ENCODE results near the gene CAMTA1.

DNA sequence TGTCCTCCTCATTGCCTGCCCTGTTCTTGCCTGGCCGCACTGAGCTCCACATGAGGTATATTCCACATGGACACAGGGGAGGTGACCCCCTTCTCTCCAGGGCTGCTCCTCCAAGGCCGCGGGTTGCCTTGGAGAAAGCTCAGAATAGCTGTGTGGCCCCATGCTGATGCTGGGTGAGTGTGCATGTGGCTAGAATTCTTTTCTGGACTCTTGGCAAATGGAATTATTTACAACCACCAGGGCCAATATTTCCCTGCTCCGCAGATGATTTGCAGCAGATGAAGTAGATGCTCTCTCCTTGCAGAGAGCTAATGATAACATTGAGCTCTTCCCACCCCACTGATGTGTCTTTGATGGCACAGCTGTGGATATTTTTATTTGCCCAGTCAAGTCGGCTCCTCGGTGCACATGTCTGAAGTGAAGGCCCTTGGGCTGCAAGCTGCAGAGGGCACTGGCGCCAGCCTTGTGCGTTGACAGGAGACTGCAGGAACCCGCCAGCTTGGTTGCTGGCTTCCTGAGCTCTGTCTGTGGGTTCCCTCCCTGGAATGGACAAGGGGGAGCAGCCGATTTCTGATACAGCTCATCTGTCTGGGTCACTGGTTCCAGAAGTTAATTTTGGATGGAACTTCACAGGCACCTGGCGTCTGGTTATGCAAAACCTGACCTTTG, 581.2 kb downstream of the CAMTA1 start:
- TF ChIP-seq, protein P1, sequence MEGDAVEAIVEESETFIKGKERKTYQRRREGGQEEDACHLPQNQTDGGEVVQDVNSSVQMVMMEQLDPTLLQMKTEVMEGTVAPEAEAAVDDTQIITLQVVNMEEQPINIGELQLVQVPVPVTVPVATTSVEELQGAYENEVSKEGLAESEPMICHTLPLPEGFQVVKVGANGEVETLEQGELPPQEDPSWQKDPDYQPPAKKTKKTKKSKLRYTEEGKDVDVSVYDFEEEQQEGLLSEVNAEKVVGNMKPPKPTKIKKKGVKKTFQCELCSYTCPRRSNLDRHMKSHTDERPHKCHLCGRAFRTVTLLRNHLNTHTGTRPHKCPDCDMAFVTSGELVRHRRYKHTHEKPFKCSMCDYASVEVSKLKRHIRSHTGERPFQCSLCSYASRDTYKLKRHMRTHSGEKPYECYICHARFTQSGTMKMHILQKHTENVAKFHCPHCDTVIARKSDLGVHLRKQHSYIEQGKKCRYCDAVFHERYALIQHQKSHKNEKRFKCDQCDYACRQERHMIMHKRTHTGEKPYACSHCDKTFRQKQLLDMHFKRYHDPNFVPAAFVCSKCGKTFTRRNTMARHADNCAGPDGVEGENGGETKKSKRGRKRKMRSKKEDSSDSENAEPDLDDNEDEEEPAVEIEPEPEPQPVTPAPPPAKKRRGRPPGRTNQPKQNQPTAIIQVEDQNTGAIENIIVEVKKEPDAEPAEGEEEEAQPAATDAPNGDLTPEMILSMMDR (IDR thresholded peaks at IDR 0.05): no peak
- no peak for TF ChIP-seq SIN3A (IDR thresholded peaks at IDR 0.05; ENCODE audit: borderline replicate concordance, insufficient read depth, low read depth, low read length)
- TF ChIP-seq POLR2AphosphoS5 (IDR thresholded peaks at IDR 0.05; ENCODE audit: low read depth, low read length): no peak
- TF ChIP-seq, protein P2, sequence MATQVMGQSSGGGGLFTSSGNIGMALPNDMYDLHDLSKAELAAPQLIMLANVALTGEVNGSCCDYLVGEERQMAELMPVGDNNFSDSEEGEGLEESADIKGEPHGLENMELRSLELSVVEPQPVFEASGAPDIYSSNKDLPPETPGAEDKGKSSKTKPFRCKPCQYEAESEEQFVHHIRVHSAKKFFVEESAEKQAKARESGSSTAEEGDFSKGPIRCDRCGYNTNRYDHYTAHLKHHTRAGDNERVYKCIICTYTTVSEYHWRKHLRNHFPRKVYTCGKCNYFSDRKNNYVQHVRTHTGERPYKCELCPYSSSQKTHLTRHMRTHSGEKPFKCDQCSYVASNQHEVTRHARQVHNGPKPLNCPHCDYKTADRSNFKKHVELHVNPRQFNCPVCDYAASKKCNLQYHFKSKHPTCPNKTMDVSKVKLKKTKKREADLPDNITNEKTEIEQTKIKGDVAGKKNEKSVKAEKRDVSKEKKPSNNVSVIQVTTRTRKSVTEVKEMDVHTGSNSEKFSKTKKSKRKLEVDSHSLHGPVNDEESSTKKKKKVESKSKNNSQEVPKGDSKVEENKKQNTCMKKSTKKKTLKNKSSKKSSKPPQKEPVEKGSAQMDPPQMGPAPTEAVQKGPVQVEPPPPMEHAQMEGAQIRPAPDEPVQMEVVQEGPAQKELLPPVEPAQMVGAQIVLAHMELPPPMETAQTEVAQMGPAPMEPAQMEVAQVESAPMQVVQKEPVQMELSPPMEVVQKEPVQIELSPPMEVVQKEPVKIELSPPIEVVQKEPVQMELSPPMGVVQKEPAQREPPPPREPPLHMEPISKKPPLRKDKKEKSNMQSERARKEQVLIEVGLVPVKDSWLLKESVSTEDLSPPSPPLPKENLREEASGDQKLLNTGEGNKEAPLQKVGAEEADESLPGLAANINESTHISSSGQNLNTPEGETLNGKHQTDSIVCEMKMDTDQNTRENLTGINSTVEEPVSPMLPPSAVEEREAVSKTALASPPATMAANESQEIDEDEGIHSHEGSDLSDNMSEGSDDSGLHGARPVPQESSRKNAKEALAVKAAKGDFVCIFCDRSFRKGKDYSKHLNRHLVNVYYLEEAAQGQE (IDR thresholded peaks at IDR 0.05; ENCODE audit: insufficient read depth in 1 of 2, low read depth in 2 of 2, low read length in 1 of 2): no peak
